GM12892 (cell line): ENCODE results near the gene PPAT.

Experiments
- POLR2A ChIP-seq: IDR thresholded peaks from 2 replicates; pipeline ENCODE4 v1.6.1; 2011; ENCODE audit warnings: low read depth, low read length, control low read depth
- TAF1 ChIP-seq: IDR thresholded peaks from 2 replicates; pipeline ENCODE4 v1.6.1; 2011; ENCODE audit warnings: low read depth, mild to moderate bottlenecking, control low read depth, low read length, borderline replicate concordance

- TF ChIP-seq TAF1 (no peak), POLR2A (no peak)
These were observed 5.2 kb downstream of the PPAT start for GRCh38 chr4:56430203-56430602.
